ENCODE data around the gene PLEK2. TPM values are rescaled to one million over a fixed set of nuclear protein-coding genes. Genes with fewer than 3 reads are reported as not detected.

The PLEK2 gene
- total RNA-seq, 1 donor from 2014 or later, result 0.62 TPM

GRCh38 chr14:67444395-67444794 is 32.4 kb upstream of the PLEK2 start:
- Mint-ChIP-seq H3K4me1 (ENCODE audit: unreplicated experiment) (peaks cover 12% of the 10 kb centered on the region), H3K27me3 (ENCODE audit: unreplicated experiment) (peaks cover 4% of the 10 kb centered on the region), H3K4me3 (ENCODE audit: unreplicated experiment) (no peak overlapping the region), H3K36me3 (ENCODE audit: low read depth, unreplicated experiment) (no peaks in the 10 kb centered on the region), H3K9me3 (ENCODE audit: unreplicated experiment) (no peaks in the 10 kb centered on the region), H3K27ac (ENCODE audit: unreplicated experiment) (no peak overlapping the region)
- no peak for TF ChIP-seq CTCF (IDR thresholded peaks at IDR 0.05; ENCODE audit: unreplicated experiment)
- no peak for DNase-seq (ENCODE audit: low spot score)

GRCh38 chr14:67442139-67442906 is 30.4 kb upstream of the PLEK2 start:
- Mint-ChIP-seq H3K27me3 (ENCODE audit: unreplicated experiment) (peaks cover 4% of the 10 kb centered on the region), H3K36me3 (ENCODE audit: low read depth, unreplicated experiment) (no peaks in the 10 kb centered on the region), H3K27ac (ENCODE audit: unreplicated experiment) (no peak overlapping the region), H3K4me1 (ENCODE audit: unreplicated experiment) (peaks cover 12% of the 10 kb centered on the region), H3K9me3 (ENCODE audit: unreplicated experiment) (no peaks in the 10 kb centered on the region), H3K4me3 (ENCODE audit: unreplicated experiment) (no peak overlapping the region)
- no peak for TF ChIP-seq CTCF (IDR thresholded peaks at IDR 0.05; ENCODE audit: unreplicated experiment)
- no peak for DNase-seq (ENCODE audit: low spot score)

- Mint-ChIP-seq H3K4me3 (ENCODE audit: unreplicated experiment) (no peak overlapping the region), H3K27ac (ENCODE audit: unreplicated experiment) (no peak overlapping the region), H3K4me1 (ENCODE audit: unreplicated experiment) (peaks cover 12% of the 10 kb centered on the region), H3K27me3 (ENCODE audit: unreplicated experiment) (peaks cover 4% of the 10 kb centered on the region), H3K36me3 (ENCODE audit: low read depth, unreplicated experiment) (no peaks in the 10 kb centered on the region), H3K9me3 (ENCODE audit: unreplicated experiment) (no peaks in the 10 kb centered on the region)
- no peak for TF ChIP-seq CTCF (IDR thresholded peaks at IDR 0.05; ENCODE audit: unreplicated experiment)
- DNase-seq (ENCODE audit: low spot score), result no peak
Measured at GRCh38 chr14:67441672-67442071, 29.7 kb upstream of the PLEK2 start.

GRCh38 chr14:67441256-67441655 is 29.3 kb upstream of the PLEK2 start:
- peaks cover 12% of the 10 kb centered on the region for H3K4me1 Mint-ChIP-seq (ENCODE audit: unreplicated experiment)
- no peak overlapping the region for H3K4me3 Mint-ChIP-seq (ENCODE audit: unreplicated experiment)
- H3K36me3 Mint-ChIP-seq (ENCODE audit: low read depth, unreplicated experiment), result no peaks in the 10 kb centered on the region
- DNase-seq (ENCODE audit: low spot score), result no peak
- H3K27me3 Mint-ChIP-seq (ENCODE audit: unreplicated experiment), result peaks cover 4% of the 10 kb centered on the region
- TF ChIP-seq CTCF (IDR thresholded peaks at IDR 0.05; ENCODE audit: unreplicated experiment), result no peak
- no peak overlapping the region for H3K27ac Mint-ChIP-seq (ENCODE audit: unreplicated experiment)
- no peaks in the 10 kb centered on the region for H3K9me3 Mint-ChIP-seq (ENCODE audit: unreplicated experiment)

- no peak for DNase-seq (ENCODE audit: low spot score)
- no peaks in the 10 kb centered on the region for H3K36me3 Mint-ChIP-seq (ENCODE audit: low read depth, unreplicated experiment)
- peaks cover 4% of the 10 kb centered on the region for H3K27me3 Mint-ChIP-seq (ENCODE audit: unreplicated experiment)
- no peaks in the 10 kb centered on the region for H3K9me3 Mint-ChIP-seq (ENCODE audit: unreplicated experiment)
- no peak for TF ChIP-seq CTCF (IDR thresholded peaks at IDR 0.05; ENCODE audit: unreplicated experiment)
- H3K4me3 Mint-ChIP-seq (ENCODE audit: unreplicated experiment), result no peak overlapping the region
- H3K4me1 Mint-ChIP-seq (ENCODE audit: unreplicated experiment), result peaks cover 12% of the 10 kb centered on the region
- H3K27ac Mint-ChIP-seq (ENCODE audit: unreplicated experiment), result no peak overlapping the region
Measured at GRCh38 chr14:67440513-67440912, 28.5 kb upstream of the PLEK2 start.
